AML-193 (cell line): ENCODE measurements around the gene SAXO1.
A peak's percentile ranks its signal among the peaks of the same experiment; 100 is the strongest.
"Not testable (repeated sequence)": the region's sequence is repeated elsewhere in the genome, so short reads cannot be mapped to it uniquely, and the experiment has no call there.

Source experiments
- DNase-seq, 2 experiments: peaks; one replicate each; lab custom pipeline; 2025; lab: John Stamatoyannopoulos, UW

The SAXO1 gene

GRCh38 chr9:18970393-18970792 is 62.6 kb downstream of the SAXO1 start:
- no peak for DNase-seq

GRCh38 chr9:18969128-18969527 is 63.9 kb downstream of the SAXO1 start:
- no peak for DNase-seq

GRCh38 chr9:18955626-18956025 is 77.4 kb downstream of the SAXO1 start:
- DNase-seq = no peak

DNA sequence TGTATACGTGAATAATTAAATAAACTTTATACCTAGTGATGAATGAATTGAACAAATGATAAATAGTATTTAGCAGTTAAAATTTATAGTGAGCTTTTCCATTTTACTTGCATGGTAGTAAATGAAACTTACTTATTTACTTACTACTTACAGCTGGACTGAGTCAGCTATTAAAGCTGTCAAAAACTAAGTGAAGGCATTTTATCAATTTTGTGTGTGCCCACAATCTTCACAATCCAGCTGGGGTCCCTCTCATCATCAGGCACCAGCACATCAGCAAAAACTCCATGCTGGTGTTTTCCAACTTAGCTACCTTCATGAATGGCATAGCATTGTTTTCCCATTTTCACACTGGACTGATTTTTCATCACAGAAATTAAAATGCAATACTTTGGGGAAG is 81.1 kb downstream of the SAXO1 start:
- no peak for DNase-seq

DNA sequence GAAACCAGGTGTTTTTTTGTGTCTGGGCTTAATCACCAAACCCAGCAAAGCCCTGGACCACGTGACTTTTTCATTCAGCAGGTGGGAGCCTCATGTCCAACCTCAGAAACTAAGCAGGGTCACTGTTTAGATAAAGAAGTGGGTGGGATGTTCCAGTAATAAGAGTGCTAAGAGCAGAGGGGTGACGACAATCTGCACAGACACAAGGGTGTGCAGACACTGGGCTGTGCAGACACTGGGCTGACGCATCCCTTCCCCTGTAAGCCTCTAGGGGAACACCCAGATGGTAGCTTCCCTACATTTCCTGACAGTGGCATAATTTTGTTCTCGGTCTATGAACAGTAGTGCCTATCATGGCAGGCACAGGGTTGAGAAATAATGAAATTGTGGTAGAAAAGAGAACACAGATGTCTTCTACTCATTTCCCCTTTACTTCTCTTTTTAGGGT is 85.1 kb downstream of the SAXO1 start:
- peak; percentile 54 to 56 for DNase-seq

- no peak for DNase-seq
Observed at GRCh38 chr9:18942801-18943200, 90.2 kb downstream of the SAXO1 start.

DNA sequence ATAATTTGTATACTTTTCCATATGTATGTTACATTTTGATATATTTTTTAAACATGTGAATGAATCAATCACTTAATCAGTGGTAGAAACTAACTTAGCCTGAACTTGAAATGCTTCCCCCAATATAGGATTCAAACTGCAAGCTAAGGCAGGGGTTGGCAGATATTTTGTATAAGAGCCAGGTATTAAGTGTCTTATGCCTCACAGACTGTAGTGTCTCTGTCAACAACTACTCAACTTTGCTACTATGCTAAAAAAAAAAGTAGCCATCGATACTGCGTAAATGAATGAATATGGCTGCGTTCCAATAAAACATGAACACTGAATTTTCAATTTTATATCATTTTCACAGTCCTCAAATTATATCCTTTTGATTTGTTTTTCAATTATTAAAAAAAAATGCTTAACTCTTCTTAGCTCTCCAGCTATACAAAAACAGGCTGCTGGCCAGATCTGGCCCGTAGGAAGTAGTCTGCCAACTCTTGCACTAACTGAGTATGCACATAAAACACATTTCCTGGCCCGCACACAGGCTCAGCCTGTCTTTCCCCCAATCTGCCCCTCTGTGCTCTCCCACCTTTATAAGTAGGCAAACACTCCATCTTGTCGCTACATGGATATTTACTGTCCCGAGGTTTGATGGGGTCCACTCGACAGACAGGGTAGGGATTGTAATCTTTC is 91.8 kb downstream of the SAXO1 start:
- DNase-seq = no peak

DNA sequence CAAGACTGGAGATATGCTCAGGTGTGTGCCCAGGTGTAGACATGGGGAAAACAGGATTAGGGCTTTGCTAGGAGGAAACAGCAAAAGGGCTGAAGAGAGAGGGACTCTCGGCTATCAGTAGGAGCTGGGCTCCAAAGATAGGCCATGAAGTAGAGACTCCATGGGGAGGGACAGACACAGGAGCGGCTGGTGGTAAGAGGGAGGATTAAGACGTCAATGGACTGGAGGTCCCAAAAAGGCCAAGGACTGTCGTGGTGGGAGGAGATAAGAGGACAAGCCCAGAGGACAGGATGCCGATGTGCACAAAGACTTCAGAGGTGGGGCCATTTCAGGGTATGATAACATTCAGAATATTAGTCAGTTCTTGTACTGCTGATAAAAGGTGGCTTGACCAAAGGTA is 93.1 kb downstream of the SAXO1 start:
- no peak for DNase-seq

DNA sequence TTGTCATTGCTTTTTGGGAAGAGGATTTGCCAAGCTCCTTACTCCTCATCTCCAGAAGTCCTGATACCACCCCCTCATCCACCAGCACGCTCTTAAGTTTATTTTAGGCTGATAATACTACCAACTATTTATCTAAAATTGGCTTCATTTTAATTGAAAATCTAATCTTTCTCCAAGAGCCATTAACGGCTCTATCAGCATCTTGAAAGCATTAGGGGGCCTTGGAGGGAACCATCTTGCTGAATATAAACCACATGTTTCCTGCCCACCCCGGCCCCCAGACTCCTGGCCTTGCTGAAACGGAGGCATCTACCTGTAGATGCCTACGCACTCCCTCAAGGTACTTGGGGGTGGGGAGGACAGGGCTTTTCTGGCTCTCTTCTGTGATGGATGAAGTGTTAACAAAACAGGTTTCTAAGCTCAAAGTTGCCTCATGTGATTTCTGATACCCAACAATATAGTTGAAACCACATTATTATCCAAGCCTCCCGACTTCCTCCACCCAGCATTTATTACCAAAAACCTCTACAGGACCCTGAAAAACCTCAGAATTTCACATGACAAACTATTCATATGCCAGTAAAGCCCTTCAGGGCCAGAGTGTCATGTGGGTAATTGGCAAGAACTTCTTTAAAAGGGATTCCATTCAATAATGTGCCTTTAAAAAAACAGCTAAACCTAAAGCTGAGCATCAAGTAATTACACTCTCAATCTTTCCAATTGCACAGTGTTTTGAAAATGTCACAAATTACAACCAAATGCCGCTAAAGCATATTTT is 96.7 kb downstream of the SAXO1 start:
- no peak for DNase-seq

DNA sequence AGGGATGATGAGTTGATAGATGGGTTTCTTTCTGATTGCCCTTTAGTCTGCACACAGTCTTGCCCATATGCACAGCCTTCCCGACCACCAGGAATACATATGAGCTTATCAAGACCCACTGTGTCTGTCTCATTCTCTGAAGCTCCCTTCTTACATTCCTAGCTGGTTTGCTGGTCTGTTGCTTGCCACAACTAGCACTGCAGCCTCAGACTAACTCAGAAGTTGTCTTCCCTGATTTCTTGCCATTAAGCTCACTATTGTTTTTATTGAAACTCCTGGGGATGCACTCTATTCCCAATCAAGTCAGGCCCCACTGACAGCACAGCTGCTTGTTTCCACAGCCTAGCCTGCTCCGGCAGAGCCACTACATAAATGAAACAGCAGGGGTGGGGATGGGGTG is 97.5 kb downstream of the SAXO1 start:
- DNase-seq = no peak

DNA sequence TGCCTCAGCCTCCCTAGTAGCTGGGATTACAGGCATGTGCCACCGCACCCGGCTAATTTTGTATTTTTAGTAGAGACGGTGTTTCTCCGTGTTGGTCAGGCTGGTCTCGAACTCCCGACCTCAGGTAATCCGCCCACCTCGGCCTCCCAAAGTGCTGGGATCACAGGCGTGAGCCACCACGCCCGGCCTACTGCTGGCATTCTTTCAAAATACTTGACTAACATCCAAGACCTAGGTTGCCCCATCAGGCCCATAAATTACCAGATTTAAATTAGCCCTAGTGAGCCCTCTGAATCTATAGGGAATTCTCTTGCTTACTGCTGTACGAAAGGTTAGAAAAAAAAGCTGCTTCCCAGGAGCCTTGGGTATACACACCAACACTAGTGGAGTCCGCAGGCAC is 102.4 kb downstream of the SAXO1 start:
- DNase-seq = not testable (repeated sequence)

- DNase-seq = no peak
Observed at GRCh38 chr9:18928711-18929110, 104.3 kb downstream of the SAXO1 start.

GRCh38 chr9:18926513-18926912 is 106.5 kb downstream of the SAXO1 start:
- no peak for DNase-seq

- DNase-seq = no peak
Observed at GRCh38 chr9:18925880-18926279, 107.1 kb downstream of the SAXO1 start.

- DNase-seq = no peak
Observed at GRCh38 chr9:18923671-18924430, 109.2 kb downstream of the SAXO1 start.

DNA sequence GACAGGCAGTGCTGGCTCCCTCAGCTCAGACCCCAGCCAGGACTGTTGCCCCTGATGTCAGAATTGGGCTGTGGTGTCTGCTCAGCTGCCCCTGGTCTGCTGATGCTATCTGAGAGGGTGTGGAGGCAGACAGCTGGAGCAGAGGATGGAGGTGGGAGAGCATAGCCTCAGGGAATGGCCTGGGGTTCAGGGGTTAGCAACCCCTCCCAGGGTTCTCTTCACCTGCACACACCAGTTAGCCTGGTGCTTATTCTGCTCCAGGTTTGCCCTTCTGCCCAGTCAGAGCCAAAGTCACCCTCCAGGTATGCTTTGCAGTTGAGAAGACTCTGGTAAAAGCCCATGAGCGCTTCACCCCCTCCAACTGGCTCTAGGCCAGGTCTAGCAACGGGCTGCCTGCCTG is 109.8 kb downstream of the SAXO1 start:
- DNase-seq = no peak

GRCh38 chr9:18922161-18922885 is 110.7 kb downstream of the SAXO1 start:
- DNase-seq = no peak

GRCh38 chr9:18921366-18922075 is 111.5 kb downstream of the SAXO1 start:
- no peak for DNase-seq

DNA sequence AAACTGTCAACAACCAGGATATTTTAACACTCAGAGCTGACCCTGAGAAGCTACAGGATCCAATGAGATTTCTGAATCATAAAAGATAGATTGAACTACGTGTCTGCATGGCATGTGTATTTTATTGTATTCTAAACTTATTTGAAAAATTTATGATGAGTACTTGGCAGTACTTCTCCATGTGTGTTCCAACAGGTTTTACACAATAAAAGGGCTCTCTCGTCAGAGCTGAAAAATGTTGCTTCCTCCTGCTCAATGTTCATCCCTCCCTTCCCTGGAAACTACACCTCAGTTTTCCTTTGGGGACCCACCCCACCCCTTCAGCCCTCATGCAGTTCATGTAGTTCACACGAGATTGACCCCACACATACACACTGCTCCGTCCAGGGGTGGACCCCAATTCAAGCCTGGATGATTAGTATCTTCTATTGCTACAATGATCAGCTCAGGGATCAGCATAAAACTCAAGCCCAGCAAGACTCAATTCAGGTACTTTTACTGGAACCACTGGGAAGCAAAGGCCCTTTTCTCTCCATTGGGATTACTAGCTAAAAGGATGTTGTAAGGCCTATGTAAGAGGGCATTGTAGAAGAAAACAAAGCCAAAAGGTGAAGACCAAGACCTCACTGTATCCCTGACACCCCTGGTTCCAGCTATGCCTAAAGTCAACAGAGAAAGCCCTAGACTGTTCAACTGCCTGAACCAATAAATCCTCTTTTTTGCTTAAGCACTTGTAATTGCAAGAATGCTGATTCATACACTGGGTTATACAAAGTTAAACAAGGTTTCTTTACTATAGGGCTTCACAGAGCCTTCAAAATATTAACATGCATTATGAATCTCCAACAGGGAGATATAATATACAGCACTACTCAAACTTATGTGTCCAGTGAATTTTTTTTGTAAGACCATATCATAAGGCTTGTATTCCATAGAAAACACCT is 112.6 kb downstream of the SAXO1 start:
- no peak for DNase-seq

DNA sequence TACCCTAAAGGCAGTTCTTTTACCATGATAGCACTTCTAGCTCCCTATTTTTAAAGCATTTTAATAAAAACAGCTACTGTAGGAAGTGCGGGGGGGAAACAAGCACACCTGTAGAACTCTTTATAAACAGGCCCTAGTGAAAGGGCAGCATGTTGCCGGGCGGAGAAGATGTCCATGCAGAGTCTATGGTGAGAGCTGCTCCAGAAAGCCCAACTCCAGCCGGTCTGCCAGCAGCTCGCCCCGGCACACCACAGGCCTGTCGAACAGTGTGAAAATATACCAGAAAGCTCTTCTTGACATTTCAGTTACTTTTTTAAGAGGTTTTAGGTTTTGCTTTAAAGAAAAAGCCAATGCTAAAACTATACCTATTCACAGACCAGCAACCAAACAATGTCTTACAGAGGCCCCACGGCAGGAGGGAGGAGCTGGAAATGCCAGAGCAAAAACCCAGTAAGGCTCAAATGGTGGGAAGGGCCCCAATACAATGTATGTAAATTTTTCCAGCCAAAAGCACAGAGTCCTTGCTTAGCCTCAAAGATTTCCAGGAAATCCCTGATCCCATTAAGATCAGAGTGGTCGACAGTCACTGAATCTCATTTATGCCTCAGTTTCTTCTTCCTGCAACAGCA is 121.2 kb downstream of the SAXO1 start:
- DNase-seq = no peak
